Kidney tubule cell (primary cell): Measurements from ENCODE around the gene PARP4.
"Not testable (repeated sequence)": the region's sequence is repeated elsewhere in the genome, so short reads cannot be mapped to it uniquely, and the experiment has no call there.

Experiments used
- DNase-seq: peaks from one replicate; pipeline ENCODE4 v3.0.0-alpha.2; 2018; ENCODE audit warnings: low spot score

Gene PARP4

DNA sequence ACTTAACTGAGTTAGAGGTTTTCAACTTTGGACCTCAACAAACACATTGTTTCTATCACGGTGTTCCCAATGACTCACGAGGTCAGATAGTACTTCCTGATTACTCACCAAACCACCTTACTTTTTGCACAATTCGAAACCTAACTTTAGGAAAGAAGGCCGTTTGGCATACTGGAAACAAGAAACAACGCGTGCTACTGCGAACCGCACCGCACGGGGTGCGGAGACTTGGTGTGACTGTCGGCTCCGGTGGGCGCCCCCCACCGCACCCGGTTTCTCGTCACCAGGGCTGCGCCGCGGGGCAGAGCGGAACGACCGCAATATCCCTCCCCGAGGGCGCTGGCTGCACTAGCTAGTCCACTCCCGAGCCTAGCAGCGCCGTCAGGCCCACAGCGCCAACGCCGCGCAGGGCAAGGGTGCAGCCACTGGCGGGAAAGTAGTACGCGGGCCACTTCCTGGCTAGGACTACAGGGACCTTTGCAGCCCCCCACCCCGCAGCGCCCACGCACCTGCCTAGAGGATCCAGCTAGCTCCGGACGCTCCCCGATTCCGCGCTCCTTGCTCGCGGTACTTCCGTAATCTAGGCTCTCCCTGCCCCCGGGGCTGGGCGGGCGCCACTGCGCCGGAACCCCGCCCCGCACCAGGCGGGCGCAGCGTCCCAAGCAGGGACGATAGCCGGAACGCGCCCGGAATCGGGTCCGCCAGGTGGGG, at the start of gene PARP4:
TSS of gene PARP4 (minus strand) at position 582 of the 711 bp plus-strand sequence. CDS start 9,002 bp downstream, outside the sequence.
- DNase-seq, result peak; percentile 94

DNA sequence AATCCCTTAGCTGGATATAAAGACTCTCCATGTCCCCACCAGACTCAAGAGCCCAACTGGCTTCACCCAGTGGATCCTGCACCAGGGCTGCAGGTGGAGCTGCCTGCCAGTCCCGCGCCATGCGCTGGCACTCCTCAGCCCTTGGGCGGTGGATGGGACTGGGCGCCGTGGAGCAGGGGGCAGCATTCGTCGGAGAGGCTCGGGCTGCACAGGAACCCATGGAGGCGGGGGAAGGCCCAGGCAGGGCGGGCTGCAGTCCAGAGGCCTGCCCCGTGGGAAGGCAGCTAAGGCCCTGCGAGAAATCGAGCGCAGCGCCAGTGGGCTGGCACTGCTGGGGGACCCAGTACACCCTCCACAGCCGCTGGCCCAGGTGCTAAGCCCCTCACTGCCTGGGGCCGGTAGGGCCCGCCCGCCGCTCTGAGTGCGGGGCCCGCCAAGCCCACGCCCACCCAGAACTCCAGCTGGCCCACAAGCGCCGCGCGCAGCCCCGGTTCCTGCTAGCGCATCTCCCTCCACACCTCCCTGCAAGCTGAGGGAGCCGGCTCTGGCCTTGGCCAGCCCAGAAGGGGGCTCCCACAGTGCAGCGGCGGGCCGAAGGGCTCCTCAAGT, 48.1 kb upstream of the PARP4 start:
- not testable (repeated sequence) for DNase-seq

DNA sequence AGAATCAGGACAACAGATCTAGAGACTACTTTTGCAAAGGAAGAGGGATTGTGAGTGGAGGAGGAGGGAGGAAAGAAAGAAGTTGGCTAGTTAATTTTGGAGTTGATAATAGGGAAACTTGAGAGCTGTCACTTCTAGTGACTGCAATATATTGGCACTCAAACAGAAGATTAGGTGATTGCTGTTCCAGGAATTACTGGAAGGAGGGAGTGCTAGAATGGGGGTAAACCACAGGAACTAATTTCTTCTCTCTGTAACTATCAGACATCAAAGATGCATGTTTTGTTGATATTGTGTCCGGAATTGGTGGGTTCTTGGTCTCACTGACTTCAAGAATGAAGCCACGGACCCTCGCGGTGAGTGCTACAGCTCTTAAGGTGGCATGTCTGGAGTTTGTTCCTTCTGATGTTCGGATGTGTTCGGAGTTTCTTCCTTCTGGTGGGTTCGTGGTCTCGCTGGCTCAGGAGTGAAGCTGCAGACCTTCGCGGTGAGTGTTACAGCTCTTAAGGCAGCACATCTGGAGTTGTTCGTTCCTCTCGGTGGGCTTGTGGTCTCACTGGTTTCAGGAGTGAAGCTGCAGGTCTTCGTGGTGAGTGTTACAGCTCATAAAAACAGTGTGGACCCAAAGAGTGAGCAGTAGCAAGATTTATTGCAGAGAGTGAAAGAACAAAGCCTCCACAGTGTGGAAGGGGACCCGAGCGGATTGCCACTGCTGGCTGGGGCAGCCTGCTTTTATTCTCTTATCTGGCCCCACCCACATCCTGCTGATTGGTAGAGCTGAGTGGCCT, 47.0 kb upstream of the PARP4 start:
- not testable (repeated sequence) for DNase-seq

DNA sequence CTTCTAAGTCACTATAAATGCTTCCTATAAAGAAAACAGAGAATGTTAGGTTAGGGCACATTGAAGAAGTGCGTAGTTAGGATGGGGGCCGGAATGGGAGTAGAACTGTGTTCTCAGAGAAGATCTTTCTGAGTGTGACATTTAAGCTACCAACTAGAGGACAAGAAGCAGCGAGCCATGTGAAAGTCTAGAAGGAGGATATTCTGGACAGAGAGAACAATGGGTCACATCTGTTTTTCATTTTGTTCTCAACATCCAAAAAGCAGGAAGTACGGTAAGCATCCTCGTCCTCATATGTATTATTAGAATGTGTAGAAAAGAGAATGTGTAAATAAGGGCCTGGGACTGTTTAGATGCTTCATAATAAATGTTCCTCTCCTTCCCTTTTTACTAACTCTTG, 44.5 kb upstream of the PARP4 start:
- DNase-seq, result no peak

DNA sequence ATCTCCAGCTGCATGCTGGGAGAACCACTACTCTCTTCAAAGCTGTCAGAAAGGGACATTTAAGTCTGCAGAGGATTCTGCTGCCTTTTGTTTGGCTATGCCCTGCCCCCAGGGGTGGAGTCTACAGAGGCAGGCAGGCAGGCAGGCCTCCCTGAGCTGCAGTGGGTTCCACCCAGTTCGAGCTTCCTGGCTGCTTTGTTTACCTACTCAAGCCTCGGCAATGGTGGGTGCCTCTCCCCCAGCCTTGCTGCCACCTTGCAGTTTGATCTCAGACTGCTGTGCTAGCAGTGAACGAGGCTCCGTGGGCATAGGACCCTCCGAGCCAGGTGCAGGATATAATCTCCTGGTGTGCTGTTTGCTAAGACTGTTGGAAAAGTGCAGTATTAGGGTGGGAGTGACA, 41.3 kb upstream of the PARP4 start:
- DNase-seq, result not testable (repeated sequence)

DNA sequence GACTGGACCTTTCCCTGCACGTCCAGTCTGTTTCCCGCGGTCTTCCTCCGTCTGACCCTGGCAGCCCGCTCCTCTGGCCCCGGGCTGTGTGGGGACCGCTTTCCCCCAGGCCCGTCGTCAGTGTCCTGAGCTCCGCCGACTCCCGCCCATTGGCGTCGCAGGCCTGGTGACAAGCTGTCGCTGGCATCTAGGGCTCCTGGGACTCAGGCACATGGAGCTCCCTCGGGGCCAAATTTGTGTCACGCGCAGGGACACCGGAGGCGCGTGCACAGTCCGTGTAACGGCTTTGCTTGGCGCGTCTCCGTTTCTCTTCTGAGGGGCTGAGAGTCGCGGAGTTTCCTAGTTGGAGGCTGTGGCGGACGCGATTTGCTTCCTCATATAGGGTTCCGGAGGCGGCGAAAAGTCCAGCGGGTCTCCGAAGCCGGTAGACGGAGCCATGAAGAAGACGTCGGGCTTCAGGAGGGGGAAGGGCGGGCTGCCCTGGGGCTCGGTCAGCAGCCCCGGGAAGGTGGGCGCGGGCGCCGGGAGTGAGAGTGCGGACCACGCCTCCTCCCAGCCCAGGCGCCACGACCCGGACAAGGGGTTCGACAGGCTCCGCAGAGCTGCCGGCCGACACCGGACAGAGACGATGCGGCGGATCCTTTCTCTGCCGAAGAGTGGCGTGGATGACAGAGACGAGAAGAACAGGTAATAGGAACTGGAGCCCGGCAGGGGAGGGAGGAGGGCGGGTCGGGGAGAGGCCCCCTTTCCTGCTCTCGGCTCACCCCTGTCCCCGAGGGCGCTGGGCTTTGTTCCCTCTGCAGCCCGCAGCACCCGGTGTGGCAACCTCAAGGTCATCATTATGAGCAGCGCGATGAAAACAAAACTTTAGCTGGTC, 29.1 kb upstream of the PARP4 start:
- DNase-seq, result not testable (repeated sequence)

DNA sequence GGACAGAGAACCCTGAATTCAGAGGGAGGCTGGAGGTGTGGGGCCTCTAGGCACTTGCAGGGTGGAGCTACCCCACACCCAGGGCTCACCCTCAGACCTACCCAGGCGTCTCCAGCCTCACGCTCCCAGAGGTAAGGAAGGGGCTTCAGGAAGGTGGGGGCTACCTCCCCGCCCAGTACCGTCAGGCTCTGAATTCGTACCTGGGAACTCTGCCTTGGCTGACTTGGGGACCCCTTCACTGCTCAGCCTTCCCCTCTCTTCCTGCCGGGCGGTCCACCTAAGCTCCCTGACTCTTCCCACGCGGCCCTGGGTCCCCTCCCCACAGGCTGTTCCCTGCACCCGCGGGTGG, 28.5 kb upstream of the PARP4 start:
- no peak for DNase-seq

DNA sequence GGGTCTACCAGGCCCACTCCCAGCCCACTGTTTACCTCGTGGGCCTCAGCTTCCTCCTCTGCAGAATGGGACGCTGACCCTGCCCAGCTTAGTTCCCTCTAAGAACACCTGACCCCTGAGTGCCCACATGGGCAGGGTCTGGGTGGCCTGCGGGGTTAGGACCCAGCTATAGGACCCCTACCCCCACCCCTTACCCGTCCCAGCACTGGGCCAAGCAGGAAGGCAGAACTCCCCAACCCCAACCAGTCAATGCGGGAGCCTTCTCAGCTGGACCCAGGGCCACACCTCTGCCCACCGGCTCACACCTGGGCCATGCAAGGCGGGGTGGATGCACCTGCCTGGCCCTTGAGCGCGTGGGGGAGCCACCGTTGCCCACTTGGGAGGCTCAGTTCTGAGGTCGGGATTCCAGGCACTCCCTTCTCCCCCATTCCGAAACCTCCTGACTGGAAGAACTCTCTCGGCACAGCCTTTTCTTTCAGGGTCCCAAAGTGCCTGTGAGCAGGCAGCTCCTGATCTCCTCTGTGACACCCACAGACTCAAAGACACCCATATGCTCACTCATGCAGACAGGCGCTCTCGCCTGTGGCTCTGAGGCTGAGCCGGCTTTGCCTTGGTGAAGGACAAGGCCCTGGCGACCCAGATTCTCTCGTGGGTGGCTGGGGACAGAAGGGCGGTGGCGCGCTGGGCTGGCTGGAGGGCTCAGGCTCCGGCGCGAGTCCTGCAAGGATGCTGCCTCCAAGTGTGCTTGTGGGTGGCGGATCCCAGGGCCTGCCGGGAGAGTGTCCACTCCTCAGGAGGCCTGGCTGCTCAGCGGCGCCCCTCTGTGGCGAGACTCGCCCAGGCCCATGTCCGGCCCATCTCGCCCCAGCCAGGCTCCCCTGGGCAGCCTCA, 27.9 kb upstream of the PARP4 start:
- DNase-seq, result no peak

DNA sequence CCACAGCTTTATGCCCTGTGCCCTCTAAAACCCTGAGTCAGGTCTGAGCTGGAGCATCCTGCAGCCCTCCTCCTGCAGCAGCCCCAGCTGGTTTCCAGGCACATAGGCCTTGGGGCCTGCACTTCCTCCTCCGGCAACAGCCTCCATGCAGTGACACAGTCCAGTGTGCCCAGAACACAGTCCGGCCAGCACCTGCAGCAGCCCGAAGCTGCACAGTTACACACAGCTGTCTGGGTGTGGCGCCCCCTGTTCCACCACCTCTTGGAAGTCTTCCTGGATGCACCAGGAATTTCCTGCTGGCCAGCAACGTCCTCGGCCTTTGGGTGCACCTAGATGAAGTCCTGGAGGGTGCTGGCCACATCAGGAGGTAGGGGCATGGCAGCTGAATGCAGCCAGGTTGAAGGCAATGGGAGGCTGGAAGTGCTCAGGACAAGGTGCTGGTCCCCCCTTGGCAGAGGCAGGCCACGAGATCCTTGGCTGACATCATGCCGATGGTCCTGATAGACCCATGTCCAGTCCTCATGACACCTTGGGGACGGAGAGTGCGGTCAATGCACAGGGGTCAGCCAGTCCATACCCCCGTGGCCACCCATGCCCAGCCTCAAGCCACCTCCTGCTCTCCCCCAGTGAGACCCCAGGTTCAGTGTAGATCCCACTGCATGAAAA, 27.1 kb upstream of the PARP4 start:
- no peak for DNase-seq

DNA sequence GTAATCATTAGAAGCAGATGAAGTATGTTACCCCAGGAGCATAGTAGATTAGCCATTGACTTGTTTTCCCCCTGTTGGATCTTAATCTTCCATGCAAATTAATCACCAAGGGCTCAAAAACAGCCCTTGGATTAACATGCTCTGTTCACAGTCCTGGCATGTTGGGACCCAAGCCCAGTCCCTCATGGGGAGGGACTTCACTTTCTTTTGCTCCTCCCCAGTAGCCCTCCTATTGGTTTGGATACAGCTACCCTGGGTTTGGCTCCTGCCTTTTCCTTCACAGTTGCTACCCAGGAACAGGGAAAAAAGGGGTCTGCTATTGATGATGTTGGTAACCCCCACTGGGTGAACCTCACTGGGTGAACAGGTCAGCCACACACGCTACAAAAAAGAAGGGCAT, 16.9 kb upstream of the PARP4 start:
- DNase-seq, result no peak

DNA sequence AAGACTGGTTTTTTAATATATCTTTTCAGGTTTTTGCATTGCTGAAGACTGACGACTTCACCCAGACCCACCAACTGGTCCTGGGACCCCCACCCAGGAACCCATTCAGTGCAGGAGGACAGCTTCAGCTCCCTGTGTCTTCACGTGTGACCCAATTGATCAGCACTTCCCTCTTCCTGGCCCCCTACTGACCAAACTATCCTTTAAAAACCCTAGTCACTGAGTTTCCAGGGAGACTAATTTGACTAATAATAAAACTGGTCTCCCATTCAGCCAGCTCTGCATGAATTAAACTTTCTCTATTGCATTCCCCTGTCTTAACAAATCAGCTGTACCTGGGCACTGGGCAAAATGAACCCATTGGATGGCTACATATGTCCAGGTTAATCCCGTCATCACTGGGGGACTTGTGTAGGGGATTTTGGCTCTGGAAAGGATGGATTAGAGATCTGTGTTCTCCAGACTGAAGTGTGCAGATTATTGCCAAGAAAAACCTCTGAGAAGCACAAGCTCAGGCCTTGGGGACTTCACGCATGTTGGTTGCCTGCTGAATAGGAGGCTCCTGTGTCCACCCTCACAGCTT, 16.3 kb upstream of the PARP4 start:
- no peak for DNase-seq

DNA sequence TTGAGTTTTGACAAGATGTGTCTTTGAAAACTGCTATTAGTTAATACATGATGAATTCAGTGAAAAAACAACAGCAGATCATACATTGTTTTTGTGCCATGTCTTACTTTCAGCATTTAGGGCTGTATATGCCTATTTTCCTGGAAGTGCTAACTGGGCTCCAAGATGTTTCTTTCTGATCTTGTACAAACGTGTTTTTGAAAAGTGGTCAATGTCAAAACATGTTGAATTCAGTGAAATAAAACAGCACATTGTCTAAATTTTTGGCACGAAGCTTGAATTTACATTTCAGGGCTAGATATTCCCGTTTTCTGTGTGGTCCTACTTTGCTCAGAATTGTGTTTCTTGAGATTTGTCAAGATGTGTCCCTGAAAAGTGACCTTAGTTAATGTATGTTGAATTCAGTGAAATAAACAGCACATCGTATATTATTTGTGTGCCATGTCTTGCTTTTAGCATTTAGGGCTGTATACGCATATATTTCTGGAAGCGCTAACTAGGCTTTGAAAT, 14.7 kb upstream of the PARP4 start:
- DNase-seq, result no peak

DNA sequence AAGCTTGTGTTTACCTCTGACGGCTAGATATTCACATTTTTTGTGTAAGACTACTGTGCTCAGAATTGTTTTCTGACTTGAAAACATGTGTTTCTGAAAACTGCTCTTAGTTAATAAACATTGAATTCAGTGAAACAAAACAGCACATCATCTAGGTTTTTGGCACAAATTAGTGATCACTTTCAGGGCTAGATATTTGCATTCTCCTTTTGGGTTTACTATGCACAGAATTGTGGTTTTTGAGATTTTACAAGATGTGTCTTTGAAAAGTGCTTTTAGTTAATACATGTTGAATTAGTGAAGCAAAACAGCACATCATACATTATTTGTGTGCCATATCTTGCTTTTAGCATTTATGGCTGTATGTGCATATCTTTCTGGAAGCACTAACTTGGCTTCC, 8.2 kb upstream of the PARP4 start:
- no peak for DNase-seq

DNA sequence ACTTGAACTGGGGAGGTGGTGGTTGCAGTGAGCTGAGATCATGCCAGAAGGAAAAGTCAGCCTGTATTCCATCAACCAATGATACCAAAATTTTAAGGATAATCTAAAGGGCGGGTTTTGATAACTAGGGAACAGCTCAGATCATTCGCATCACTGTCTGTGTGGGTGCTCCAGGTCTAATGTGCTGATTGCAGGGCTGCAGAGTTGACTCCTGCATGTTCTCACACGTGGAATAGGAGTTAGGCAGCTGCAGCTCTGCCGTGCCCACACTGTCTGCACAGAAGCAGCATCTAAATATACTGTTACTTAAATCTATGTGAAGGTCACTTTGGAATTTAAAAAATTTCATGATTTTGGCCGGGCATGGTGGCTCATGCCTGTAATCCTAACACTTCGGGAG, 4.3 kb upstream of the PARP4 start:
- no peak for DNase-seq

DNA sequence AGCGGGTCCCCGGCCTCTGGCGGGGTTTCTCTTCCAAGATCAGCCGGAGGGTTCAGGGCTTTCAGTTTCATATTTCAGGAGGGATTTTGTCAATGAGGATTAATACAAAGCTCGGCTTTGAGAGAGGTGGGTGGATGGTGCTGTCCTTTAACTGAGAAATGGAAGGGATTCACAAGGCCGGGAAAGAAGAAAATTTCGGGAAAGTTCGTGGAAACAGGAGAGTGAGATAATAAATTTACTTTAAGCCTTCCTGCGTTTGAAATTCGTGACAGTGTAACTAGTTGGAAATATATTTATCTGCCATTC, 283 bp upstream of the PARP4 start:
- no peak for DNase-seq

DNA sequence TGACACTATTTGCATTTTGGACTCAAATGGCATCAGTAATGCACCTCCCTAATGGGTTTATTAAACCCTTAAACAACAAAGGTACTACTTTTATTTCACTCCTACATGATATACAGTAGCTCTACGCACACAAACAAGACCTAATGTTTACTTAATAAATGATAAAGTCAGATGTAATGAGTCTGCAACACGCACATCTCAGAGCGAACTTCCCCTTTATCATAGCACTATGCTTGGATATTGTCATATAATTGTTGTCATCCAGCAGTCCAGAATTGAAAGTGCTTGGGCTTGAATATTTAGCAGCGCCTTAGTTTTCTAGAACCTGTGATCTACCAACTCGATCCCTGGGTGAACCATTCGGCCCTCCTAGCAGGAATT, 772 bp downstream of the PARP4 start:
- DNase-seq, result no peak

DNA sequence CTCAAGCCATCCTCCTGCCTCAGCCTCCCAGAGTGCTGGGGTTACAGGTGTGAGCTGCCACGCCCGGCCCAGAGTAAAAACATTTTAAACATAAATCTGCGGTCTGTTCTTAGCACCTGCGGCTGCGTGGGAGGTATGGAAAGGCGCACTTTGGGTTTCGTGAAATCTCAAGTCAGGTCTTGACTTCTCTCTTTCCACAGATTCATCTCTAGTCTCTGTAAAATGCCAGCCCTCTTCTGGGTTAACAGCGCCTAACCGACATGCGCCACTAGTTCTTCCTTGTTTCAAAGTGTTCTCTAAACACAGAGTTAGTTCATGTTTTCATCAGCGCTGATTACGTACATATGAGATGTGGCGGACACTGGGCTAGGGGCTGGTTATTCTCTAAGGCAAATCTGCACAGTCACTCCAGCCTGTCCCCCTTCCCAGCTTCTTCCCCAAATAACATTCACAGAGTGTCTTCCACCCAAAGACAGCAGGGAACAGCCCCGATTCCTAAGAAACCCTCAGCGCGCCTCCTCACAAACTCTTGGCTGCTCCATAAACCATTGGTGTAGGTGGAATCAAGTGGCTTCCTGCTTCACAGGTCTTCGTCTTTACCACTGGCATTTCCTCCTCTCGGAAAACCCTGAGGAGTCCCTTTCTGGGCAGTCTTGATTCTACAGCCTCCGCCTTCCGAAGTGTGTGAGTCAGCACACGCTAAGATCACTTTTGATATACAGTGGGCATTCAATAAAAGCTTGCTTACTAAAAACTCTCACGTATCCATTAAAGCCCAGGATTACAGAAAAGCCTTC, 1.4 kb downstream of the PARP4 start:
- peak; percentile 93 for DNase-seq

DNA sequence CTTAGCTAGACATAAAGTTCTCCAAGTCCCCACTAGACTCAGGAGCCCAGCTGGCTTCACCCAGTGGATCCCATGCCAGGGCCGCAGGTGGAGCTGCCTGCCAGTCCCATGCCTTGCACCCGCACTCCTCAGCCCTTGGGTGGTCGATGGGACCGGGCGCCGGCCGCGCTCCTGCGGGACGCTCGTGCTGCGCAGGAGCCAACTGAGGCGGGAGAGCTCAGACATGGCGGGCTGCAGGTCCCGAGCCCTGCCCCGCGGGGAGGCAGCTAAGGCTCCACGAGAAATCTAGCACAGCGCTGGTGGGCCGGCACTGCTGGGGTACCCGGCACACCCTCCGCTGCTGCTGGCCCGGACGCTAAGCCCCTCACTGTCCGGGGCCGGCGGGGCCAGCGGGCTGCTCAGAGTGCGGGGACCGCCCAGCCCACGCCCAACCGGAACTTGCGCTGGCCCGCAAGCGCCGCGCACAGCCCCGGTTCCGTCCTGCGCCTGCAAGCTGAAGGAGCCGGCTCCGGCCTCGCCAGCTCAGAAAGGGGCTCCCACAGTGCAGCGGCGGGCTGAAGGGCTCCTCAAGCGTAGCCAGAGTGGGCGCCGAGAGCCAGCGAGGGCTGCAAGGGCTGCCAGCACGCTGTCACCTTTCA, 5.8 kb downstream of the PARP4 start:
- DNase-seq, result no peak

DNA sequence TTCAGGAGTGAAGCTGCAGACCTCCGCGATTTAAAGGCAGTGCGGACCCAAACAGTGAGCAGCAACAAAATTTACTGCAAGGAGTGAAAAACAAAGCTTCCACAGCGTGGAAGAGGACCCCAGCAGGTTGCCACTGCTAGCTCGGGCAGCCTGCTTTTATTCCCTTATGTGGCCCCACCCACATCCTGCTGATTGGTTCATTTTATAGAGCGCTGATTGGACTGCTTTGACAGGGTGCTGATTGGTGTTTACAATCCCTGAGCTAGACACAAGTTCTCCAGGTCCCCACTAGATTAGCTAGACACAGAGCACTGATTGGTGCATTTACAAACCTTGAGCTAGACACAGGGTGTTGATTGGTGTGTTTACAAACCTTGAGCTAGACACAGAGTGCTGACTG, 6.3 kb downstream of the PARP4 start:
- not testable (repeated sequence) for DNase-seq
